ENCODE measurements around the gene TBCD.

Gene TBCD

DNA sequence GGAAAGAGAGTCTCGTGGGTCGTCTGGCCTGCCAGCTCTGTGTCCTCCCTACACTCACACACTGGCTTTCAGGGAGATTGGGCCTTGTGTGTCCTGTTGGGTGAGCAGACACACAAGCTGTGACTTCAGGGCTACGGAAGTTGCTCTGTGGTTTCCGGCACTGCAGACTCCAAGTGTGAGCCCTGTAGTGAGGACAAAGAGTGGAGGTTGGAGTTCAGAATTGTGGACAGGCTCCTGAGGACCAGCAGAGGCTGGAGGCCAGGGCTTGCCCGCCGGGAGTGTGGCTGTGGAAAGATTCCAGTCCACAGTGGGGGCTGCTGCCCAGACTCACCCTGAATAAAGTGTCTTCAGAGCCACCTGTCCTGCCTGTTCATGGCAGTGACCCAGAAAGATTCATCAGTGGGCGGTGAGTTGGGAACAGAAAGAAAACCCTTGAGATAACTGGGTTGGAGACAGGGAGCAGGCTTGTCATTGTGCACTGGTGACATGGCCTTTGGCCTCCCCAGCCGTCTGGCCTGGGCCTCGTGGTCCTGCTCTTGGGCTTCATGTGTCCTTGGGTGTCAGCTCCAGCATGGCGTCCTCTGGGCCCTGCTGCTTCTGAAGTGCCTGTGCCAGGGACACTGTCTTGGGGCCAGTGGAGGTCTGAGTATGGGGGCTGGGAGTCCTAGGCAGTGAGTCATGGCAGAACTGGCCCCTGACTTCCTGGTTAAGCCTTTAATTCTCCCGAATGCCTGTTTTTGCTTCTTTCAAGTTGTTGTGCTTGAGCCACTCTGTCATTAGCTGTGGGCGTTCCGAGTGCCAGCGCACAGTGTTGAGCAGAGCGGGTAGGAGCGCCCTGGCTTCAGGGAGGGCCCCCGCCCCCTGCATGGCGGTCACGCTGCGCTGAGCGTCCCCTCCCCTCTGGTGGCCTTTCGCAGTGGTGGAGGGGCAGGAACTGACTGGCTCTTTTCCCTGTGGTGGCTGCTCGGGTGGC is 107.9 kb downstream of the TBCD start:
- DNase-seq = no peak

DNA sequence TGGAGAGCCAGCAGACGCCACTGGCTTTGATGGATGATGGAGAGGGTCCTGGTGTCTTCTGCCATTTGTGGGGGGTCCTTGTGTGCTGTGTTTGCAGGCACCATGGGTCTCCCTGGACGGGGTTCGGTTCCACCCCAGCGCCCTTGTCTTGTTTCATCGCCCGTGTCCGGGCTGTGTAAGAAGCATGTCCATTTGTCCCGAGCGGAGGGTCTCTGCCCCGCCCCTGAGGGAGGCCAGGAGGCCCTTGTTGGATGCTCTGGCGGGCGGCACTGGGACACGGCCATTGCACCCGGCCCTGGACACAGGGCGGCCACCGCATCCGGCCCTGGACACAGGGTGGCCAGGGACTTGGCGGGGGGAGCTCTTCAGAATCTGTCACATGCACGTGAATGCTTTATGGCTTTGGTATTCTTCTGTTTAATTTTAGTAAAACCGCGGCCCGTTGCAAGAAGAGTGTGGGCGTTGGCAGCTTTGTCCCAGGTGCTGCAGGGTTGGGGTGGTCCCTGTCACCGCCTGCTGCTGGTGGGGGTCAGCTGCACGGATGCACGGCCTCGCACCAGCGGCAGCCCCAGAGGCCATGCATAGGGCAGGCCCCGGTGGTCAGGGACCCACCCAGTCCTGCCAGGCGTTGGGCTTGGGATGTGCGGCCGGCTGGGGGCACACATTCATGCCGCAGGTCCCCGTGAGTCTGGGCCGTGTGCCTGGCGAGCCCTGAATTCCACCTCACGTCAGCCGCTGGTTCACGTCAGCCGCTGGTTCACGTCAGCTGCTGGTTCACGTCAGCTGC is 108.9 kb downstream of the TBCD start:
- no peak for DNase-seq

DNA sequence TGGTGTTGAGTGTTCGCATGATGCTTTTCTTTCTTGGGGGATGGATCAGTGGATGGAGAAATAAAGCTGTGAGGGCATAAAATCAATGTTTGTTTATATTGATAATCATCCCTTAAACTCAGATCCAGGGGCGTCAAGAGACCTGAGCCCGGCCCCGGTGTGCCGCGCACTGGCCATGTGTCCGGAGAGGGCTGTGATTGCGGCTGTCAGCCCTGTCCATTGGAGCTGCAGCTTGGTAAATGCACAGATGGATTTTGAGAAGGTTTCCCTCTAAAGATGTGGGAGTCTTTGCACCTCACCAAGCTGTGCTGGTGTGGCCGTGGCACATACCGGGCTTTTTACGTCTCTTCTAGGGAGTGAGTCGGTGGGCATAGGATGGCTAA is 109.5 kb downstream of the TBCD start:
- no peak for DNase-seq

DNA sequence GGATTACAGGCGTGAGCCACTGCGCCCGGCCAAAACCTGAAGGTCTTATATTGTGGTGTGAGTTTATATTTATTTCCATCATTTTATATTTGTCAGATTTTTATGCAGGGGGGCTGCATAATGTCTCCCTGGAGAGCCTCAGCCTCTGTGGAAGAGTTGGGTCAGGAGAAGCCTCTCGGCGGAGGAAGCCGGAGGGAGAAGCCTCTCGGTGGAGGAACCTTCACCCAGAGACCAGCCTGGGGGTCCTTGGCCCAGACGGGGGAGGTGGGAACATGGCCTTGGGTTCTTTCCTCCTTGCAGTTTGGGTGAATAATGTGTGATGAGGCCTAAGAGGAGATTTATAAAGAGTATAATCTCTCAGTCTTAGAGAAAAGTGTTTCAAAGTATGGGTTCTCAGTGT is 110.3 kb downstream of the TBCD start:
- DNase-seq = no peak

DNA sequence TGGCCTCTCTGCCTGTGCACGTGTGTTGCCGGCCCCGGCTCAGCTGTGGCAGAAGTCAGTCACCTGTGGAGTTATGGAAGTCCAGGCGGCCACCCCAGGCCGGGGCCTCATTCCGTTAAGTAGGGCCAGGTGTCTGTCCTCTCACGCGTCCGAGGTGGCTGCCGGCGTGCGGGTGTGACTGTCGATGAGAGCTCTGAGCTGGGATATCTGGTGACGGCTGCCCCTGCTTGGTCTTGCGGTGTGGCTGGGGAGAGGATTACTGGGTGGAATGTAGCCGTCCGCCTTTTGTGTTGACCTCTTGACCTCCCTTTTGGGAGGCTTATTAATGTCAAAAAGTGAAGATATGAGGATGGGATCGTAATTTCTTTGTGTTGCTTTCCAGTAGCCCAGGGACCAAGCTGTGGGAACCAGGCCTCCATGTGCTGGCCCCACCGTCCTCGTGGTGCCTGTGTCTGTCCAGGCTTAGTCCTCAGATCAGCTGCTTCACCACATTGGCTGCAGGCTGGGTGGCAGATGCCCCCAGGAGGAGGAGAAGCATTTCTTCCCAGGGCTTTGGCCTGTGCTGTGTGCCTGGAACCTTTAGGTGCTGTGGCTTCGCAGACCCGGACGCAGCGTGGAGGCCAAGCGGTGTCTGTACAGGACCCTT is 111.0 kb downstream of the TBCD start:
- no peak for DNase-seq

DNA sequence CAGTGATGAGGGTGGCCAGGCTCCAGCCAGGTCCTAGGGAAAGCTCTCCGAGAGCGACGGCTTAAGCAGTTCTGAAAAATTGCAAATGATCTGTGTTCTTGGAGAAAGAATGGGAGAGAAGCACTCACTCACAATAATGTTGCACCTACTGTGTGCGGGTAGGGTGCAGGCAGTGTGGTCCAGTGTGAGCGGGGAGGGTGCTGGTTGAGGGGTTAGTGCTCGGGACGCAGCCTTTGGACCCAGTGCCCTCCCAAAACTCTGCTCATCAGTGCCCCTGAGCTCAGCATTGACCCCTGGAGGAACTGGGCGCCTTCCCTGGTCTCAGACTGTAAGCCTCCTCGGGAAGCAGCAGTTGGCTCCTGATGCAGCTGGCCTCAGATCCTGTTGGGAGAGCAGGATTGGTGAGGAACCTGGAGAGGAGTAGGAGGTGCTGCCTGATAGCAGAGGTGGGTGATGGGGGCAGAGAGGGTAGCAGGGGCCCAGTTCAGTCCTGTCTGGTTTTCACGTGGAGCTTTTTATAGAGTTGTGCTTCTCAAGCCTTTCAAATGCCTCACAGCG is 111.6 kb downstream of the TBCD start:
- no peak for DNase-seq

DNA sequence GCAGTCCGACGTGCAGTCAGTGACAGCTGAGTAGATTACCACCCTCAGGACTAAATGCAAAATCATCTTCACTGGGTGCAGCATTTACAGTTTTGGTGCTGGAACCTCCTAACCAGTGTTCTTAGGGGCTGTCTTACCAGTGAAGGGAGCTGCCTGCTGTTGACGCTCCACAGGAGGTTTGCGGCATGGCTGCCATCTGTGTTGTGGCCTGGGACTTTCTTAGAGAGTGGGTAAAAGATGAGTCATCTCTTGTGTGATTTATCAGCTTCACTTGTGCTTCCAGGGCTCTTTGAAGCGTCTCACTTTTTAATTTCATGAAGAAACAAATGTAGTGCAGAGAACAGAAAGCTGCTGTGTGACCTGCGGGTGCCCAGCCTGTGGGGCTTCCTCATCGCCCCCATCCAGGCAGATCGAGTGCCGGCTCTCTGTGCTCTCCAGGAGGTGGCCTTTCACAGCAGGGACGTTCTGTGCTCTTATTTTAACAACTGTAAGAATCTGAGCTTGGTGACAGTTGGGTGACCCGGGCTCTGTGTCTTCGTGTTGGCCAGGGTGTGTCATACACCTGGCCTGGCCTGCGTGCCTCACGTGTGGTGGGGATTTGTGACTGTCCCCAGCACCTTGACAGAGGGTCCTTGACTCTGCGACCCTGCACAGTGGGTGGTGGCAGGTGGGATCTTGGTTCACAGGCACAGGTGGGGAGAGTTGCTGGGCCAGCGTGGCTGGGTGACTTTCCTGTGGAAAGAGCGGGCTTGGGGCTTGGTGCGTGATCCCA is 112.3 kb downstream of the TBCD start:
- peak; percentile 64 for DNase-seq

DNA sequence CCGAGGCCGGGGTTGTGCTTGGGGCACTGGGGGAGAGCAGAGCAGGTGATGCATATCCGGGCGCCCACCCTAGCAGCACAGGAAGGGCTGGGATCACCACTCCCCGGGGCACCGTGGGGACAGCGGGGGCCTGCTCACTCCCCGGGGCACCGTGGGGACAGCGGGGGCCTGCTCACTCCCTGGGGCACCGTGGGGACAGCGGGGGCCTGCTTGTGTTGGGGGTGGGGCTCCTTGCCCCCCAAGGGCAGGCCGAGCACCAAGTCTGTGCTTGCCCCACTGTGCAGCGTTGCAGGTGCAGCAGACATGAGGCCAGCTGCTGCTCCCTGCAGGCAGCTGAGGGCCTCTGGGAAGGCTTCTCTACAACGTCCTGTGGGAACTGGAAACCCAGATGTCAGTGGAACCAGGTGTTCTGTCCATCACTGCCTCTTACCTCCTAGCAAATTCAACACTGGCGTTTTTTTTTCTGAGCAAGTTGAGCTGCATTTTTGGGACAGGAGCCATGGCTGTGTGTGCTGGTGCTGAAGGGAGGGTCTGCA is 112.9 kb downstream of the TBCD start:
- no peak for DNase-seq

DNA sequence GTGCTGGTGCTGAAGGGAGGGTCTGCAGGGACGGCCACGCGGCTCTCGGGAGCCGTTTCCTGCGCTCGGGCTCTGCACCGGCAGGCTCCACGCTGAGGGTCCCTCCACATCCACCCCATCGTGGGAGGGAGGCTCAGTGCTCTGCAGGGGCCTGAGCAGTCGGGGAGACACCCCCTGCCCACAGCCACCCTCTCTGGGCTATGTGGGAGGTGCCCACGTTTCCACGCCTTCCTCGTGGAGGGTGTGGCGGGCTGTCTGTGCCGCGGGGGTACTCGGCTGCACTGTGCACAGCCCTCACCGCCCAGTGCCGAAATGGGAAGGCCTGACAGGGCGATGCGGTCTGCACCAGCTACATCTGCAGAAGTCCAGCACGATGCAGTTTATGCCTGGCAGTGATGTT is 113.4 kb downstream of the TBCD start:
- no peak for DNase-seq

DNA sequence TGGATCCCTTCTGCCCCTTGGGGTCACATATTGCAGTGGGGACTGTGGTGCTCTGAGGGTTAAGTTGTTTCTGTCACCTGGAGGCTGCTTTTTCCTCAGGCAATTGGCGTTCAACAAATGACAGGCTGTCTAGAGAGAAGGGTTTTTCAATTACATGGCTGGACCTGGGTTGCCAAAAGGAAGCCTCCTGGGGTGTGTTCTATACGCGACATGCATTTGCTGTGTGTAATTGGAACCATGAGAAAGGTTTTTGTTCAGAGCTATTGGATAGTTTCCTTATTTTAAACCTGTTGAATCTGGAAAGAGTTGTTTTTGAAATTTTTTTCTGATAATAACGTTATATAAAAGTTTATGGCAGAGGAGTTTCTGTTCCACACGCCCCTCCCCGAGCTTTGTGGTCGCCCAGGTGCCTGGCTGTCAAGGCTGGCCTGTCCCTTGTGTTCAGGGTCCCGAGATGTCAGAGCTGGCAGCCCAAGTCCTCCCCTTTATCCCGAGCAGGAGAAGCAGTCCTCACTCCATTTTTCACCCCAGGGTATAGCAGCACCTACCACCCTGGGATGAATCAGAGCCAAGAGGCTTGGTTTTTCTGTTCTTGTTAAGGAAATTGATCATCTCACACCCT is 114.0 kb downstream of the TBCD start:
- no peak for DNase-seq

DNA sequence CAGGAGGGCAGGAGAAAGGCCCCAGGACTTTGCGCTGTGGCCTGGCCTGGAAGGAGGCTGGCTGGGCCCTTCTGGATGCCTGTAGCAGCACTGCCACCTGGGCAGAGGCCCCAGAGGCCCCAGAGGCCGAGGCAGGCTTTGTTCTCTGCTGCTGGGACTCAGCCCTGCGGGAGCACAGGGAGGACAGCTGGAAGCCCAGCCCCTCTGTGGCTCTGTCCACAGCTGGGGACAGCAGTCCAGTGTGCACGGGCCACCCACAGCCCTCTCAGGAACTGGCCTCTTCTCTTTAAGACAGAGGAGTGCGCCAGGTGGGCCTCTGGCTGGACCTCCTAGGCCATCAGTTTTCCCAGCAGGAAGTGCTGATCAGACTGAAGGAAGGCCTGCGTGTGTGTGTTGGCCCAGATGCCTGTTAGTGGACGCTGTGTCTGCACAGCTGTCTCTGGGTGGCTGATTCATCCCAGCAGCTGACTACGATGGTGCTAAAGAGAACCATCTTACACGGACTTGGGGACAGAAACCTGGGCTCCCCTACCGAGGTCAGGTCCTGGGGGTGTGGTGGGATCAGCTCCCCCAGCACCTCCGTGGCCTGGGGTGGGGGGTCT is 114.8 kb downstream of the TBCD start:
- no peak for DNase-seq

DNA sequence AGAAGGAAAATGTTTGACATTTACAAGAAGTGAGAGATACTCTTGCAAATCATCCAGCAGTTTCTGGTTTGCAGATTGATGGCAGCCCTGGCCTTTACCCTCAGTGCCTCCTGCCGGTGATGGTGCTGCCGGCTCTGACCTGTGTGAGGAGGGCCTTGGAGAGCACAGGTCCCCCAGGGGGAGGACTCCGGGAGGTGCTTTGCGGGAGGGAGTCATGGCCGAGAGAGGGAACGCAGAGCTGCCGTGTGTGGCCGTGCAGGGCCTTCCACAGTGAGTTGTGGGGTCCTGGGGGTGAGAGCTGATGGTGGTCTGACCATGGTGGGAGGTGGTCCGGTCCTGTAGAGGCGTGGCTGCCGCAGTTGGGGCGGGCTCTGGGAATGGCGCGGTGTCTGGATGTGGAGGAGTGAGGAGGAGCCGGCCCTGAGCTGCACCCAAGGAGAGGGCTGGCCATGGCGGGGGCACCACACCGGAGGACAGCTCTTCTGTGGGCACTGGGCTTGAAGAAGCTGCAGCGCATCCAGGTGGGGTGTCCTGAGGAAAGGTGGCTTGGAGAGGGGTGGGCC is 116.0 kb downstream of the TBCD start:
- DNase-seq = no peak

DNA sequence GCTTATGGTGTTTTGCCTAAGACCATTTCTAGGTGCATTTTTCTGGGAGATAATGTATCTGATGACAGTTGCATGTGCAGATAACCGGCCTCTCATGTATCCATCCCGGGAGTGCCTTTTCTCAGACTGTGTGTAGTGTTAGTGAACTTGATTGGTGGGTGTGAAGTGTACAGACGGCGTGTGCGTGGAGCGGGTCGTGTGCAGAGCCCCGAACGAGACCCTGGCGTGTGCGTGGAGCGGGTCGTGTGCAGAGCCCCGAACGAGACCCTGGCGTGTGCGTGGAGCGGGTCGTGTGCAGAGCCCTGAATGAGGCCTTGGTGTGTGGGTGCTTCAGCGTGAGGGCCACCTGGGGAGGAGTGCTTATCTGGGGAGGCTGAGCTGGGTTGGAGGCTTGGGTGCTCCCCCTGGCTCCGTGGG is 116.9 kb downstream of the TBCD start:
- DNase-seq = no peak

DNA sequence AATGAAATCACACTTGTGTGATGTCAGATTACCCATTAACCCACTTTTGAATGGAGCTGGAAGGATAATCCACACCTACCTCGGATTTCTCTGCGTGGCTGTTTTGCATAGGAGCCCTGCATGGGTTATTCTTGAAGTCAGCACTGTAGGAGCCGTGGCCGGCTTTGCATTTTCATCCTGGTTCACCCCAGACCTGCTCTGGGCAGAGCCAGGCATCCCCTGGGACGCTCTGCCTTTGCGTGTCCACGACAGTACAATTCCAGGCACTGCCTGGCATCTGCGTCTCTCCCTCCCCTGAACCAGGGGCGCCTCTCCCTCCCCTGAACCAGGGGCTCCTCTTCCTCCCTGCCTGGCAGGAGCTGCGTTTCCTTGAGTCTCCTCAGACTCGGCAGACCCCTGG is 117.7 kb downstream of the TBCD start:
- DNase-seq = no peak

DNA sequence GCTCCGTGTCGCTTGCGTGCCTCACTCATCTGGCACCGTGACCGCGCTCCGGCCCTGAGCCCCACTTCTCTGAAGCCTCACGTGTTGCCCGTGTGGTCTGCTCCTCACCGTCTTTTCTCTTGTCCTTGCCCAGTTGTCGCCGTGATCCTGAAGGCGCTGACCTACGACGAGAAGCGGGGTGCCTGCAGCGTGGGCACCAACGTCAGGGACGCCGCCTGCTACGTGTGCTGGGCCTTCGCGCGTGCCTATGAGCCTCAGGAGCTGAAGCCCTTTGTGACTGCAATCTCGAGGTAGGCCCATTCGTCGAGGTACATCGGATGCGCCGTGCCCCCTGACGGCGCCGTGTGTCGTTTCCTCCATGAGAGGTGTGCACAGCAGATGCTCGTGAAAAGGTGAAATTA is 118.2 kb downstream of the TBCD start:
- no peak for DNase-seq

DNA sequence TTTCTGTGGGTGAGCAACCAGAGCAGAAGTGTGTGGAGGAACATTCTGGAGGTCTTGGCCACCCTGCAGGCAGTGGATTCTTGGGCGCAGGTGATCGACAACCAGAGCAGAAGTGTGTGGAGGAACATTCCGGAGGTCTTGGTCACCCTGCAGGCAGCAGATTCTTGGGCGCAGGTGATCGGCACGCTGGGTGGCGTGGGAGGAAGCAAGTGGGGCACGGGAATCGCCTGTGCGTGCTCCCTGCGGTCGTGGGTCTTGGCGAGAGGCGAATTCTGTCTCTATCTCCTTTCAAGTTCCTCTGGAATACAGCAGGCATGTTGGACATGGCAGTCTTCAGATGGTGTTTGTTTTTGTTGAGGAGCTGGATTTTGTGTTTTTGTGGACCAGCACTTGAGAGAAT is 118.7 kb downstream of the TBCD start:
- DNase-seq = no peak

DNA sequence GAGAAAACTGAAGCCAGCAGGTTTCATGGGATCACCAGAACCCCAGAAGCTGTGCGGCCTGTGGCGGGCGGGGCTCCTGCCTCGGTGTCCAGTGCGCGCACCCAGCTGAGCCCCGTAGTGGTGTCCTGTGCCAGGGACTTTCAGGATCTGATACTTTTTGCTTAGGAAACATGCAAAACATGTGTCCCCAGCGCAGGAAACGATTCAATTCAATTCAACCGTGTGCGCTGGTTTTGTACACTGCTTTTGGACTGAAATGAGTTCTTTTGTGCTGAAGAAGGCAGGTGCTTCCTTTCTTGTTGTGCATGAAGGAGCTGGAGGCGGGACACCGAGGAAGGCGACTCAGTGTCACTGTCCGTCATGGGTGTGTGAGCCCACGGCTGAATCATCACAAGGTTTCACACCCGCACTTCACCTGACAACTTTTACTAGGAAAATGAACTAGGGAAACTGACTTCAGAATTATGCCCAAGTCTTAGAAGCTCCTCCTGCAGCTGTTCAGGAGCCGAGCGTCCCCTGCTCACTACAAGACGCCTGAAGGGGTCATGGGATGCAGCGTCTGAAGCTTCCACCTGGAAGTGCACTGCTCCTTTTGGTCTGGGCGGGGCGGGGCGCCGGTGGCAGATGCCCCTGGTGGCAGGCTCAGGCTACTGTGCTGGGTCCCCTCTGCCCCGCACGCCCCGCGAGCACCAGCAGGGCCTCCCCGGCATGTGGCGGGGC is 119.4 kb downstream of the TBCD start:
- DNase-seq = no peak

DNA sequence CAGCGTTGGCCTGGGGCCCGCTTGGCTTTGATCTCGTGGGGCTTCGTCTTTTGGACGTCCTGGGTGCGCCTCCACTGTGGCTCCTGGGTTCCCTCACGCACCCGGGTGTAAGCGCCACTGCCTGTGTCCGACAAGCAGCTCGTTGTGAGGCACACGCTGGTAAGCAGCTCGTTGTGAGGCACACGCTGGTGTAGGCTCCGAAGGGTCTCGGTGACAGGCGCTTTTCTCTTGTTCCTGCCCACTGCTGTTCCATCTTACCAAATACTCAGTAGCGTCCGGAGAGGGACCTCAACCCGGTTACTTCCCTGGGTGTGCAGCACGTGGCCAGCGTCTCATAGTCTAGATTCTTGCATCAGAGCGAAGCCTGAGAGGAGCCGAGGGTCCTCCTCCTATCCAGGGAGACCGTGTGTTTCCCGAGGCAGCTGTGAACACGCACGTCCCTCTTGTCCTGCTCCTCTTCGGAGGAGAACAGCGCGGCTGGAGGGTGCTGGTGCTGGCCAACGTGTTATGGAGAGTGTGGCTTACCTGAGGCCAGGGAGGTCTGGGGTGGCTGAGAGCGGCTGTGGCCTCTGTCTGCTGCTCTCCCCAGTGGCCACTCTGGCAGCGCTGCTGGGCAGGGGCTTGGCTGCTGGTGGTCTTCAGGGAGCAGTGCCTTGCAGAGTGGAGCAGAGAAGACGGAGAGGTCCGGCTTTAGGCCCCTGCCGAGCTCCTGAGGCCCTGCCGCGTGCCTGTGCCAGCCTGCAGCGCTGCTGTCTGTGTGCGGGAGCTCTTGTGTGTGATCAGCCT is 120.1 kb downstream of the TBCD start:
- no peak for DNase-seq
